Panc1 (cell line): ENCODE data around the gene GPRC5C. TPM values are rescaled to one million over a fixed set of nuclear protein-coding genes. Genes with fewer than 3 reads are reported as not detected.

Source experiments
- ATAC-seq: fragments of 200-7000 bp; cut with Tn5 transposase; 2 replicates; pipeline ENCODE4 v1.9.1; 2020; ENCODE audit warnings: mild to moderate bottlenecking, moderate library complexity
- BruUV-seq: library from RNA; stranded (reverse); fragments of 400-500 nt; replicated peaks from 2 replicates; lab custom pipeline; 2021; lab: Mats Ljungman, UMichigan
- CTCF ChIA-PET: fragments of 300-600 bp; sonication (Branson Sonifier 250); formaldehyde crosslinking; loops from one replicate; lab custom pipeline; 2022; ENCODE audit warnings: antibody characterized with exemption; lab: Charles Lee
- POLR2A ChIA-PET: fragments of 300-600 bp; sonication (Branson Sonifier 250); formaldehyde crosslinking; loops from one replicate; lab custom pipeline; 2022; ENCODE audit warnings: antibody characterized with exemption; lab: Charles Lee
- DNase-seq: peaks from one replicate; pipeline ENCODE4 v3.0.0-alpha.2; 2010; ENCODE audit warnings: low read depth, low spot score
- H3K27ac ChIP-seq: 2 replicates; pipeline ENCODE4 v1.5.1; 2011; ENCODE audit warnings: mild to moderate bottlenecking, low read length, inconsistent platforms
- H3K27me3 ChIP-seq: fragments of 200-500 bp; sonication (Bioruptor generic); 2 replicates; pipeline ENCODE4 v1.6.0; 2014; ENCODE audit warnings: low read length, inconsistent platforms; ENCODE audit not compliant: control insufficient read depth, insufficient read depth
- H3K36me3 ChIP-seq: fragments of 200-500 bp; sonication (Bioruptor generic); 2 replicates; pipeline ENCODE4 v1.5.1; 2014; ENCODE audit warnings: inconsistent platforms, mild to moderate bottlenecking, low read length, moderate library complexity; ENCODE audit not compliant: control insufficient read depth, insufficient read depth
- H3K4me1 ChIP-seq: 2 replicates; pipeline ENCODE4 v1.5.1; 2011; ENCODE audit warnings: inconsistent platforms, mild to moderate bottlenecking, low read length, moderate library complexity; ENCODE audit not compliant: control insufficient read depth, insufficient read depth
- H3K4me3 ChIP-seq, 2 experiments: 2 replicates each; pipeline ENCODE4 v1.5.1; 2011 to 2012; ENCODE audit warnings: low read depth in 2 of 2, low read length in 2 of 2, mild to moderate bottlenecking in 2 of 2, inconsistent platforms in 1 of 2, moderate library complexity in 1 of 2
- H3K9me3 ChIP-seq: fragments of 200-500 bp; sonication (Bioruptor generic); 2 replicates; pipeline ENCODE4 v1.5.1; 2014; ENCODE audit warnings: low read depth, mild to moderate bottlenecking, inconsistent platforms, low read length, moderate library complexity; ENCODE audit not compliant: control insufficient read depth, insufficient read depth
- POLR2AphosphoS5 ChIP-seq: IDR thresholded peaks from 2 replicates; pipeline ENCODE4 v1.6.1; 2012; ENCODE audit warnings: mild to moderate bottlenecking, low read depth, low read length, moderate library complexity
- SIN3A ChIP-seq: IDR thresholded peaks from 2 replicates; pipeline ENCODE4 v1.6.1; 2012; ENCODE audit warnings: low read depth, mild to moderate bottlenecking, low read length, moderate library complexity, borderline replicate concordance; ENCODE audit not compliant: insufficient read depth
- TCF7L2 ChIP-seq: IDR thresholded peaks from 2 replicates; pipeline ENCODE4 v1.6.1; 2011; ENCODE audit warnings: mild to moderate bottlenecking, low read depth, low read length, inconsistent platforms
- in situ Hi-C: cut with HindIII; loops from 2 replicates; pipeline ENCODE4 v1.10.0; 2016; ENCODE audit warnings: low sequenced_read_pairs, low pct_unique_long_range_greater_than_20kb
- intact Hi-C: fragments of 100-400 bp; cut with micrococcal nuclease; formaldehyde crosslinking; loops from one replicate; pipeline ENCODE4 v1.10.0; 2022; ENCODE audit not compliant: unreplicated experiment
- total RNA-seq: library from RNA; stranded (reverse); gene quantifications from one replicate; pipeline ENCODE4 v1.2.1, GENCODE V29; 2021; ENCODE audit not compliant: unreplicated experiment
- TF ChIP-seq, protein P1 (sequence below), 2 experiments: IDR thresholded peaks; 2 replicates each; pipeline ENCODE4 v1.6.1; 2011 to 2012; ENCODE audit warnings: low read depth in 2 of 2, control low read depth in 1 of 2, low read length in 1 of 2, mild to moderate bottlenecking in 1 of 2, moderate library complexity in 1 of 2; ENCODE audit not compliant: insufficient read depth in 1 of 2
- TF ChIP-seq, protein P2 (sequence below): fragments of 450-650 bp; IDR thresholded peaks from 2 replicates; pipeline ENCODE4 v1.5.1; 2017; ENCODE audit warnings: mild to moderate bottlenecking

The GPRC5C gene
- total RNA-seq, 1 experiment from 2014 or later = 57.1 TPM

GRCh38 chr17:74474043-74474792 is 42.3 kb downstream of the GPRC5C start:
- Histone ChIP-seq H3K4me3 (no peak overlapping the region), H3K9me3 (no peaks in the 10 kb centered on the region), H3K27me3 (peaks cover 6% of the 10 kb centered on the region; the same call in 1 of the 2 replicates), H3K36me3 (no peaks in the 10 kb centered on the region), H3K4me1 (no peaks in the 10 kb centered on the region), H3K27ac (no peak overlapping the region)
- TF ChIP-seq, protein P1, sequence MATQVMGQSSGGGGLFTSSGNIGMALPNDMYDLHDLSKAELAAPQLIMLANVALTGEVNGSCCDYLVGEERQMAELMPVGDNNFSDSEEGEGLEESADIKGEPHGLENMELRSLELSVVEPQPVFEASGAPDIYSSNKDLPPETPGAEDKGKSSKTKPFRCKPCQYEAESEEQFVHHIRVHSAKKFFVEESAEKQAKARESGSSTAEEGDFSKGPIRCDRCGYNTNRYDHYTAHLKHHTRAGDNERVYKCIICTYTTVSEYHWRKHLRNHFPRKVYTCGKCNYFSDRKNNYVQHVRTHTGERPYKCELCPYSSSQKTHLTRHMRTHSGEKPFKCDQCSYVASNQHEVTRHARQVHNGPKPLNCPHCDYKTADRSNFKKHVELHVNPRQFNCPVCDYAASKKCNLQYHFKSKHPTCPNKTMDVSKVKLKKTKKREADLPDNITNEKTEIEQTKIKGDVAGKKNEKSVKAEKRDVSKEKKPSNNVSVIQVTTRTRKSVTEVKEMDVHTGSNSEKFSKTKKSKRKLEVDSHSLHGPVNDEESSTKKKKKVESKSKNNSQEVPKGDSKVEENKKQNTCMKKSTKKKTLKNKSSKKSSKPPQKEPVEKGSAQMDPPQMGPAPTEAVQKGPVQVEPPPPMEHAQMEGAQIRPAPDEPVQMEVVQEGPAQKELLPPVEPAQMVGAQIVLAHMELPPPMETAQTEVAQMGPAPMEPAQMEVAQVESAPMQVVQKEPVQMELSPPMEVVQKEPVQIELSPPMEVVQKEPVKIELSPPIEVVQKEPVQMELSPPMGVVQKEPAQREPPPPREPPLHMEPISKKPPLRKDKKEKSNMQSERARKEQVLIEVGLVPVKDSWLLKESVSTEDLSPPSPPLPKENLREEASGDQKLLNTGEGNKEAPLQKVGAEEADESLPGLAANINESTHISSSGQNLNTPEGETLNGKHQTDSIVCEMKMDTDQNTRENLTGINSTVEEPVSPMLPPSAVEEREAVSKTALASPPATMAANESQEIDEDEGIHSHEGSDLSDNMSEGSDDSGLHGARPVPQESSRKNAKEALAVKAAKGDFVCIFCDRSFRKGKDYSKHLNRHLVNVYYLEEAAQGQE (IDR thresholded peaks at IDR 0.05; ENCODE audit: insufficient read depth in 1 of 2, low read depth in 2 of 2, low read length in 1 of 2) = no peak
- intact Hi-C loops = no loop called here
- in situ Hi-C loops = no loop called here
- ChIA-PET CTCF (no interaction called here), POLR2A (no interaction called here)
- no TSS peak for BruUV-seq
- DNase-seq = no peak
- 0 out of 2 replicates have a peak, but pooled peaks have one; percentile 23 for ATAC-seq

GRCh38 chr17:74475189-74475588 is 43.3 kb downstream of the GPRC5C start:
- CTCF ChIA-PET = no interaction called here
- TF ChIP-seq SIN3A (no peak), TCF7L2 (no peak), POLR2AphosphoS5 (no peak)
- TF ChIP-seq, protein P1 (IDR thresholded peaks at IDR 0.05; ENCODE audit: insufficient read depth in 1 of 2, low read depth in 2 of 2, low read length in 1 of 2) = no peak
- TF ChIP-seq, protein P2, sequence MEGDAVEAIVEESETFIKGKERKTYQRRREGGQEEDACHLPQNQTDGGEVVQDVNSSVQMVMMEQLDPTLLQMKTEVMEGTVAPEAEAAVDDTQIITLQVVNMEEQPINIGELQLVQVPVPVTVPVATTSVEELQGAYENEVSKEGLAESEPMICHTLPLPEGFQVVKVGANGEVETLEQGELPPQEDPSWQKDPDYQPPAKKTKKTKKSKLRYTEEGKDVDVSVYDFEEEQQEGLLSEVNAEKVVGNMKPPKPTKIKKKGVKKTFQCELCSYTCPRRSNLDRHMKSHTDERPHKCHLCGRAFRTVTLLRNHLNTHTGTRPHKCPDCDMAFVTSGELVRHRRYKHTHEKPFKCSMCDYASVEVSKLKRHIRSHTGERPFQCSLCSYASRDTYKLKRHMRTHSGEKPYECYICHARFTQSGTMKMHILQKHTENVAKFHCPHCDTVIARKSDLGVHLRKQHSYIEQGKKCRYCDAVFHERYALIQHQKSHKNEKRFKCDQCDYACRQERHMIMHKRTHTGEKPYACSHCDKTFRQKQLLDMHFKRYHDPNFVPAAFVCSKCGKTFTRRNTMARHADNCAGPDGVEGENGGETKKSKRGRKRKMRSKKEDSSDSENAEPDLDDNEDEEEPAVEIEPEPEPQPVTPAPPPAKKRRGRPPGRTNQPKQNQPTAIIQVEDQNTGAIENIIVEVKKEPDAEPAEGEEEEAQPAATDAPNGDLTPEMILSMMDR = no peak
- no peak for DNase-seq
- no peaks in the 10 kb centered on the region for H3K4me1 ChIP-seq
- peaks cover 6% of the 10 kb centered on the region; the same call in 1 of the 2 replicates for H3K27me3 ChIP-seq
- H3K36me3 ChIP-seq = no peaks in the 10 kb centered on the region
- H3K27ac ChIP-seq = no peak overlapping the region
- POLR2A ChIA-PET = no interaction called here
- in situ Hi-C loops = no loop called here
- BruUV-seq = no TSS peak
- H3K9me3 ChIP-seq = no peaks in the 10 kb centered on the region
- ATAC-seq = no peak
- no peak overlapping the region for H3K4me3 ChIP-seq
- intact Hi-C loops = no loop called here
